PC-9 (cell line): ENCODE data around the gene FCF1. TPM values are rescaled to one million over a fixed set of nuclear protein-coding genes. Genes with fewer than 3 reads are reported as not detected.

Experiments
- BruUV-seq: library from RNA; stranded (reverse); fragments of 400-500 nt; replicated peaks from 2 replicates; lab custom pipeline; 2021; lab: Mats Ljungman, UMichigan
- CTCF ChIA-PET: fragments of 300-600 bp; sonication (Branson Sonifier 250); formaldehyde crosslinking; loops from one replicate; lab custom pipeline; 2022; ENCODE audit warnings: antibody characterized with exemption; lab: Charles Lee
- POLR2A ChIA-PET: fragments of 300-600 bp; sonication (Branson Sonifier 250); formaldehyde crosslinking; loops from one replicate; lab custom pipeline; 2022; ENCODE audit warnings: antibody characterized with exemption; ENCODE audit not compliant: unreplicated experiment; lab: Charles Lee
- DNase-seq, 2 experiments: peaks; one replicate each; pipeline versions ENCODE4 v3.0.0 to v3.0.0-alpha.2; 2015 to 2022; ENCODE audit warnings: mixed read lengths in 1 of 2
- H2AFZ ChIP-seq: fragments of 200-600 bp; sonication (generic); 2 replicates; pipeline ENCODE4 v1.8.1; 2017; ENCODE audit warnings: antibody characterized with exemption
- H3F3A ChIP-seq: fragments of 200-600 bp; sonication (generic); 2 replicates; pipeline ENCODE4 v1.8.1; 2017; ENCODE audit warnings: antibody characterized with exemption, mild to moderate bottlenecking, low read depth; ENCODE audit not compliant: insufficient read depth
- H3K27ac ChIP-seq: fragments of 200-600 bp; sonication (generic); 2 replicates; pipeline ENCODE4 v1.6.1; 2016; ENCODE audit warnings: mixed run types
- H3K27me3 ChIP-seq: fragments of 200-600 bp; sonication (generic); 2 replicates; pipeline ENCODE4 v1.6.1; 2016; ENCODE audit warnings: low read depth, mixed run types; ENCODE audit not compliant: insufficient read depth
- H3K36me3 ChIP-seq: fragments of 200-600 bp; sonication (generic); 2 replicates; pipeline ENCODE4 v1.6.1; 2016; ENCODE audit warnings: low read depth, mixed run types
- H3K4me1 ChIP-seq: fragments of 200-600 bp; sonication (generic); replicated peaks from 2 replicates; pipeline ENCODE4 v1.6.1; 2016; ENCODE audit warnings: mixed run types; ENCODE audit not compliant: insufficient read depth
- H3K4me2 ChIP-seq: fragments of 200-600 bp; sonication (generic); 2 replicates; pipeline ENCODE4 v1.6.1; 2017; ENCODE audit warnings: mixed run types
- H3K4me3 ChIP-seq: fragments of 200-600 bp; sonication (generic); 2 replicates; pipeline ENCODE4 v1.6.1; 2016; ENCODE audit warnings: mixed run types
- H3K79me2 ChIP-seq: fragments of 200-600 bp; sonication (generic); 2 replicates; pipeline ENCODE4 v1.6.1; 2017; ENCODE audit warnings: low read depth, mixed run types
- H3K9me2 ChIP-seq: fragments of 200-600 bp; sonication (generic); 2 replicates; pipeline ENCODE4 v1.8.1; 2017; ENCODE audit warnings: mild to moderate bottlenecking; ENCODE audit not compliant: insufficient read depth
- H3K9me3 ChIP-seq: fragments of 200-600 bp; sonication (generic); 2 replicates; pipeline ENCODE4 v1.8.1; 2016; ENCODE audit warnings: low read depth; ENCODE audit not compliant: insufficient read depth
- H4K20me1 ChIP-seq: fragments of 200-600 bp; sonication (generic); 2 replicates; pipeline ENCODE4 v1.8.1; 2017; ENCODE audit not compliant: insufficient read depth
- CTCF ChIP-seq: fragments of 200-600 bp; sonication (generic); conservative IDR thresholded peaks from 2 replicates; pipeline ENCODE4 v1.6.1; 2017; ENCODE audit warnings: mixed run types, antibody characterized with exemption, mild to moderate bottlenecking, moderate library complexity
- EZH2 ChIP-seq: fragments of 200-600 bp; sonication (generic); IDR thresholded peaks from 2 replicates; pipeline ENCODE4 v1.8.0; 2017; ENCODE audit warnings: antibody characterized with exemption, low read depth
- intact Hi-C: fragments of 100-400 bp; cut with micrococcal nuclease; formaldehyde crosslinking; loops from one replicate; pipeline ENCODE4 v1.10.0; 2022; ENCODE audit not compliant: unreplicated experiment
- total RNA-seq: library from RNA; stranded (reverse); gene quantifications from 2 replicates; pipeline ENCODE4 v1.2.3, GENCODE V29; 2021

Gene FCF1
- total RNA-seq, 1 experiment from 2014 or later: 191 TPM

- 0 out of 2 replicates have a peak overlapping the region, but pooled peaks have one; percentile 3 for H3K27ac ChIP-seq
- CTCF ChIA-PET: interaction anchor here (0.5 kb wide), 1 partner anchor 298 kb away, joined by 3 read pairs; no protein-coding TSS in a partner anchor
- peaks cover 52% of the 10 kb centered on the region for H3K36me3 ChIP-seq
These were observed 37.7 kb upstream of the FCF1 start for GRCh38 chr14:74675219-74675618.

GRCh38 chr14:74682169-74682952, 30.6 kb upstream of the FCF1 start:
- BruUV-seq: no TSS peak
- H3K9me3 ChIP-seq: no peaks in the 10 kb centered on the region
- DNase-seq: no peak
- no peak overlapping the region for H2AFZ ChIP-seq
- 0 out of 2 replicates have a peak overlapping the region, but pooled peaks have one; percentile 13 for H3K27ac ChIP-seq
- ChIA-PET CTCF (no interaction called here), POLR2A (interaction anchor here (0.7 kb wide), 1 partner anchor 82 kb away, joined by 4 read pairs; no protein-coding TSS in a partner anchor)
- no peak overlapping the region for H3K4me2 ChIP-seq
- no peaks in the 10 kb centered on the region for H3K79me2 ChIP-seq
- intact Hi-C loops: no loop called here
- TF ChIP-seq CTCF: no peak
- no peak for TF ChIP-seq EZH2
- H3K9me2 ChIP-seq: no peaks in the 10 kb centered on the region
- peaks cover 41% of the 10 kb centered on the region for H3K36me3 ChIP-seq
- H3K27me3 ChIP-seq: no peaks in the 10 kb centered on the region
- no peaks in the 10 kb centered on the region for H3K4me1 ChIP-seq
- no peaks in the 10 kb centered on the region for H4K20me1 ChIP-seq
- H3F3A ChIP-seq: no peaks in the 10 kb centered on the region; the same call in 1 of the 2 replicates
- H3K4me3 ChIP-seq: no peak overlapping the region

More at GRCh38 chr14:74675219-74675618, 37.7 kb upstream of the FCF1 start:
- BruUV-seq: no TSS peak
- Histone ChIP-seq H3K4me1 (no peaks in the 10 kb centered on the region), H3K4me2 (no peak overlapping the region), H4K20me1 (no peaks in the 10 kb centered on the region), H3K4me3 (no peak overlapping the region), H3K9me2 (no peaks in the 10 kb centered on the region), H3F3A (peaks cover 4% of the 10 kb centered on the region; the same call in 1 of the 2 replicates), H2AFZ (no peak overlapping the region), H3K79me2 (no peaks in the 10 kb centered on the region), H3K9me3 (no peaks in the 10 kb centered on the region), H3K27me3 (no peaks in the 10 kb centered on the region)
- DNase-seq: no peak
- POLR2A ChIA-PET: no interaction called here
- TF ChIP-seq CTCF (no peak), EZH2 (no peak)
- intact Hi-C loops: no loop called here

GRCh38 chr14:74683406-74683805, 29.5 kb upstream of the FCF1 start:
- Histone ChIP-seq H3K27ac (no peak overlapping the region), H3K9me2 (no peaks in the 10 kb centered on the region), H3K9me3 (no peaks in the 10 kb centered on the region), H3K27me3 (no peaks in the 10 kb centered on the region), H3K79me2 (no peaks in the 10 kb centered on the region), H4K20me1 (no peaks in the 10 kb centered on the region), H3F3A (no peaks in the 10 kb centered on the region; the same call in 1 of the 2 replicates), H3K4me3 (no peak overlapping the region), H3K4me2 (no peak overlapping the region), H2AFZ (no peak overlapping the region), H3K36me3 (peaks cover 44% of the 10 kb centered on the region), H3K4me1 (no peaks in the 10 kb centered on the region)
- ChIA-PET CTCF (no interaction called here), POLR2A (no interaction called here)
- intact Hi-C loops: no loop called here
- BruUV-seq: no TSS peak
- DNase-seq: no peak
- TF ChIP-seq CTCF: no peak
- TF ChIP-seq EZH2: no peak
